ENCODE results near the gene BNIP3.

BNIP3 gene

GRCh38 chr10:131981429-131982184, at the start of gene BNIP3:
BNIP3 (minus strand) TSS chr10:131981923; CDS start chr10:131981806, 117 bp downstream.
- peak; percentile 92 to 97 for DNase-seq (ENCODE audit: low read depth in 2 of 2)

- DNase-seq (ENCODE audit: low read depth in 2 of 2), result no peak
Observed at GRCh38 chr10:132030898-132031463, 49.3 kb upstream of the BNIP3 start.

GRCh38 chr10:132028706-132029105, 47.0 kb upstream of the BNIP3 start:
- DNase-seq (ENCODE audit: low read depth in 2 of 2), result no peak

GRCh38 chr10:132027423-132027983, 45.8 kb upstream of the BNIP3 start:
- no peak for DNase-seq (ENCODE audit: low read depth in 2 of 2)

- peak; percentile 44 to 77 for DNase-seq (ENCODE audit: low read depth in 2 of 2)
Observed at GRCh38 chr10:132023092-132023811, 41.5 kb upstream of the BNIP3 start.

- no peak for DNase-seq (ENCODE audit: low read depth in 2 of 2)
Observed at GRCh38 chr10:132022241-132022640, 40.5 kb upstream of the BNIP3 start.

- no peak for DNase-seq (ENCODE audit: low read depth in 2 of 2)
Observed at GRCh38 chr10:132021504-132022143, 39.9 kb upstream of the BNIP3 start.

GRCh38 chr10:132021046-132021445, 39.3 kb upstream of the BNIP3 start:
- DNase-seq (ENCODE audit: low read depth in 2 of 2), result no peak

- no peak for DNase-seq (ENCODE audit: low read depth in 2 of 2)
Observed at GRCh38 chr10:132020456-132020855, 38.7 kb upstream of the BNIP3 start.

GRCh38 chr10:132019366-132019765, 37.6 kb upstream of the BNIP3 start:
- DNase-seq (ENCODE audit: low read depth in 2 of 2), result no peak

- DNase-seq (ENCODE audit: low read depth in 2 of 2), result no peak
Observed at GRCh38 chr10:132018446-132018845, 36.7 kb upstream of the BNIP3 start.

- no peak for DNase-seq (ENCODE audit: low read depth in 2 of 2)
Observed at GRCh38 chr10:132016514-132016913, 34.8 kb upstream of the BNIP3 start.

- no peak for DNase-seq (ENCODE audit: low read depth in 2 of 2)
Observed at GRCh38 chr10:132011445-132011844, 29.7 kb upstream of the BNIP3 start.

GRCh38 chr10:132011024-132011423, 29.3 kb upstream of the BNIP3 start:
- DNase-seq (ENCODE audit: low read depth in 2 of 2), result no peak

GRCh38 chr10:132010483-132010882, 28.8 kb upstream of the BNIP3 start:
- no peak for DNase-seq (ENCODE audit: low read depth in 2 of 2)

- DNase-seq (ENCODE audit: low read depth in 2 of 2), result no peak
Observed at GRCh38 chr10:132009575-132009974, 27.9 kb upstream of the BNIP3 start.

GRCh38 chr10:132007681-132008080, 26.0 kb upstream of the BNIP3 start:
- DNase-seq (ENCODE audit: low read depth in 2 of 2), result no peak

- DNase-seq (ENCODE audit: low read depth in 2 of 2), result no peak
Observed at GRCh38 chr10:132006966-132007365, 25.2 kb upstream of the BNIP3 start.

GRCh38 chr10:132005147-132005546, 23.4 kb upstream of the BNIP3 start:
- DNase-seq (ENCODE audit: low read depth in 2 of 2), result no peak

GRCh38 chr10:132004052-132004451, 22.3 kb upstream of the BNIP3 start:
- DNase-seq (ENCODE audit: low read depth in 2 of 2), result no peak

GRCh38 chr10:132003282-132003924, 21.7 kb upstream of the BNIP3 start:
- no peak for DNase-seq (ENCODE audit: low read depth in 2 of 2)

- no peak for DNase-seq (ENCODE audit: low read depth in 2 of 2)
Observed at GRCh38 chr10:132002004-132002403, 20.3 kb upstream of the BNIP3 start.
